ENCODE results near the gene CCSER1.

DNA sequence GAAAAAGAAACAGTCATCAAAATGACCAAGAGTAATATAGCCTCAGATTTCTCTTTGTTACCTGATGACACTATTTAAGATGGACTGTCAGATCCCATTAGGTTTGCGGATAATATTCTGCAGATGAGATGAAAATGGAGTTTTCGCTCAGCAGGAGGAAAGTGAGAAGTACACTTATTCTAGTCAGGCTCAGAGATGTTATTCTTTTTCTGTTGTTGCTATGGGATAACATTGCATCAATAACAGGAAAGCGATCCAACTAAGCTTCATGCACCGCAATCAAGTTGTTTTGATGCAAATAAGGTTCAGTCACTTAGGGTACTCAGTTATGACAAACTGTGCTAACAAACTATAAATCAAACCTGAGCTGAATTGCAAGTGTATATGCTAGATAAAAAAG, 415.0 kb downstream of the CCSER1 start:
- TF ChIP-seq CTCF (IDR thresholded peaks at IDR 0.05; ENCODE audit: insufficient read depth, low read length, poor library complexity, severe bottlenecking): no peak
- TF ChIP-seq EZH2phosphoT487 (conservative IDR thresholded peaks at IDR 0.05; ENCODE audit: low read length): no peak

Measured in SU-DHL-6 (cell line).